HG03439 (cell line): Measurements from ENCODE around the gene NCOR1.
"Not testable (repeated sequence)": the region's sequence is repeated elsewhere in the genome, so short reads cannot be mapped to it uniquely, and the experiment has no call there.

Experiments used
- ATAC-seq: cut with Tn5 transposase; IDR thresholded peaks from one replicate; pipeline ENCODE4 v1.9.1; 2021; ENCODE audit warnings: mild to moderate bottlenecking, moderate library complexity; ENCODE audit not compliant: unreplicated experiment

The NCOR1 gene

GRCh38 chr17:16152326-16152725 is 63.0 kb downstream of the NCOR1 start:
- not testable (repeated sequence) for ATAC-seq

GRCh38 chr17:16150251-16150856 is 65.0 kb downstream of the NCOR1 start:
- ATAC-seq, result no peak

GRCh38 chr17:16148596-16148995 is 66.7 kb downstream of the NCOR1 start:
- ATAC-seq, result no peak

- not testable (repeated sequence) for ATAC-seq
Measured at GRCh38 chr17:16145319-16145890, 69.9 kb downstream of the NCOR1 start.

GRCh38 chr17:16141685-16142084 is 73.6 kb downstream of the NCOR1 start:
- ATAC-seq, result no peak

- no peak for ATAC-seq
Measured at GRCh38 chr17:16140854-16141253, 74.5 kb downstream of the NCOR1 start.

GRCh38 chr17:16135461-16135860 is 79.9 kb downstream of the NCOR1 start:
- no peak for ATAC-seq

GRCh38 chr17:16131593-16131992 is 83.7 kb downstream of the NCOR1 start:
- no peak for ATAC-seq

GRCh38 chr17:16129441-16130205 is 85.7 kb downstream of the NCOR1 start:
- ATAC-seq, result no peak

- no peak for ATAC-seq
Measured at GRCh38 chr17:16123531-16123930, 91.8 kb downstream of the NCOR1 start.

- ATAC-seq, result no peak
Measured at GRCh38 chr17:16122697-16123434, 92.5 kb downstream of the NCOR1 start.

GRCh38 chr17:16121915-16122314 is 93.4 kb downstream of the NCOR1 start:
- no peak for ATAC-seq

GRCh38 chr17:16120937-16121336 is 94.4 kb downstream of the NCOR1 start:
- no peak for ATAC-seq

GRCh38 chr17:16117149-16117548 is 98.2 kb downstream of the NCOR1 start:
- ATAC-seq, result no peak

GRCh38 chr17:16115077-16115698 is 100.1 kb downstream of the NCOR1 start:
- ATAC-seq, result not testable (repeated sequence)

- no peak for ATAC-seq
Measured at GRCh38 chr17:16108871-16109270, 106.5 kb downstream of the NCOR1 start.

- no peak for ATAC-seq
Measured at GRCh38 chr17:16108386-16108785, 106.9 kb downstream of the NCOR1 start.

GRCh38 chr17:16107165-16107770 is 108.1 kb downstream of the NCOR1 start:
- no peak for ATAC-seq

- ATAC-seq, result no peak
Measured at GRCh38 chr17:16106161-16106891, 109.0 kb downstream of the NCOR1 start.

- no peak for ATAC-seq
Measured at GRCh38 chr17:16104189-16104588, 111.1 kb downstream of the NCOR1 start.
